ENCODE data around the gene KCNJ4. TPM values are rescaled to one million over a fixed set of nuclear protein-coding genes. Genes with fewer than 3 reads are reported as not detected.

KCNJ4 gene
- total RNA-seq, 3 donors from 2014 or later (not counting 1 experiment from before 2014, with no cell fraction given): not detected

Other genes starting within 250 kb of the KCNJ4 start
- gene TMEM184B, start 182.2 kb downstream of the KCNJ4 start, total RNA-seq: 10 to 100 TPM; 58.1 to 72.5 (median 68.6) TPM
- gene CSNK1E, start 137.8 kb downstream of the KCNJ4 start, total RNA-seq: 100 to 1,000 TPM; 126 to 178 (median 149) TPM
- gene KDELR3, start 12.9 kb upstream of the KCNJ4 start, total RNA-seq: under 1 TPM in 1 of 3 donors, not detected in 2; 0.25 TPM
- gene DDX17, start 51.1 kb upstream of the KCNJ4 start, total RNA-seq: 100 to 1,000 TPM; 571 to 752 (median 578) TPM
- 1 to 10 TPM in 1 of 3 donors, under 1 TPM in 2; 0.31 to 1.7 (median 0.63) TPM for gene DMC1, start 115.0 kb upstream of the KCNJ4 start, total RNA-seq
- under 1 TPM; 0.07 to 0.29 (median 0.28) TPM for gene FAM227A, start 201.2 kb upstream of the KCNJ4 start, total RNA-seq
- gene CBY1, start 201.4 kb upstream of the KCNJ4 start, total RNA-seq: 10 to 100 TPM in 2 of 3 donors, 1 to 10 TPM in 1; 8.2 to 10.9 (median 10.8) TPM
- gene TOMM22, start 226.8 kb upstream of the KCNJ4 start, total RNA-seq: 10 to 100 TPM; 45.9 to 50.6 (median 47.5) TPM
- 100 to 1,000 TPM; 123 to 165 (median 128) TPM for gene JOSD1, start 245.7 kb upstream of the KCNJ4 start, total RNA-seq